ENCODE measurements around the gene FAM170B.

The FAM170B gene

DNA sequence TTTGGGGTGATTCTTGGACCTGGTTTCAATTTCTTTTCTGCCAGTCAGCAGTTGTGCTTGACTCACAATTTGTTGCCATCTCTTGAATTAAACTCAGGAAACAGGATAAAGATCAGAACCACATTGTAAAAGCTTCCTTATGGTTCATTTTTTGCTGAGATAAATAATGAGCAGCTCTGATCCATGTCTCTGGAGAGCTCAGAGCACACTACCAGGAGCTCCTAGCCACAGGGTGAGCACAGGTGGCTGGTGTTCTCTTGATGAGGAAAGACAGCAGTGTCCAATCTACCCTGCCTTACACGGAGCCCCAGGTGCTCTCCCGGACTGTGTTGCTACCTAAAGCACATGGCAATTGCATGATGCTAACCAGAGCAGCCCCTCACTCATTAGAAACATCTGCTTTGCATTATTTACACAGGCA, 17.2 kb upstream of the FAM170B start:
- DNase-seq = no peak

GRCh38 chr10:49150426-49150825, 16.6 kb upstream of the FAM170B start:
- DNase-seq = no peak

DNA sequence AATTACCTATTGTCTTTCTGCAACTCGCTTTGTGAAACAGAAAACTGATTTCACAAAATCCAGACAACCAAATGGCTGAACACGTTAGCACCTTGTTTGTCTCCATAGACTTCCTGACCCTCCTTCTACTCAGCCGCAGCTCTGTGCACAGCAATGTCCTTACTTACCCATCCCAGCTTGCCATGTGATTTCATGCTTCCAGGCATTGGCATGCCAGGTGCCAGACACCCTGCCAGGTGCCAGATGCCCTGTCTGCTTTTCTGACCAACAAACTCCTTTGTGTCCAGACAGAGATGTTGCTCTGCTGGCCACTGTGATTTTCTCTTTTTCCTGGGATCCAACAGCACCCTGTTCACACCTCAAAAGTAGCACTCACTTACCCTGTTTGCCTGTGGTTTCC, 16.1 kb upstream of the FAM170B start:
- DNase-seq = no peak

- no peak for DNase-seq
Observed at GRCh38 chr10:49144058-49144720, 10.4 kb upstream of the FAM170B start.

DNA sequence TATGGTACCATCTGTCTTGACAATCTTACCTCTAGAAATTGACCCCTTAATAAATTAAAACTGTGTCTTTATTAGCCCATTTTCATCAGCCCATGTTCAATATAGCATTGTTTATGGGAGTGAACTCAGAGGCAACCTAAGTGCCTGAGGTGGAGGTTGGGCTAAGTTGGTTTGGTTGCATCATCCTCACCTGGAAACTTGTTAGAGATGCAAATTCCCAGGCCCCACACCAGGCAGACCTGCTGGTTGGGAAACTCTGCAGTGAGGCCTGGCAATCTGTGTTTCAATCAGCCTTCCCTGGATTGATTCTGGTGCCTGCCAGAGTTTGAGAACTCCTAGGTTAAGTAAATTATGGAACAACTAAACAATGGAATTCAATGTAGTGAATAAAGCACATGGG, 9.4 kb upstream of the FAM170B start:
- no peak for DNase-seq

DNA sequence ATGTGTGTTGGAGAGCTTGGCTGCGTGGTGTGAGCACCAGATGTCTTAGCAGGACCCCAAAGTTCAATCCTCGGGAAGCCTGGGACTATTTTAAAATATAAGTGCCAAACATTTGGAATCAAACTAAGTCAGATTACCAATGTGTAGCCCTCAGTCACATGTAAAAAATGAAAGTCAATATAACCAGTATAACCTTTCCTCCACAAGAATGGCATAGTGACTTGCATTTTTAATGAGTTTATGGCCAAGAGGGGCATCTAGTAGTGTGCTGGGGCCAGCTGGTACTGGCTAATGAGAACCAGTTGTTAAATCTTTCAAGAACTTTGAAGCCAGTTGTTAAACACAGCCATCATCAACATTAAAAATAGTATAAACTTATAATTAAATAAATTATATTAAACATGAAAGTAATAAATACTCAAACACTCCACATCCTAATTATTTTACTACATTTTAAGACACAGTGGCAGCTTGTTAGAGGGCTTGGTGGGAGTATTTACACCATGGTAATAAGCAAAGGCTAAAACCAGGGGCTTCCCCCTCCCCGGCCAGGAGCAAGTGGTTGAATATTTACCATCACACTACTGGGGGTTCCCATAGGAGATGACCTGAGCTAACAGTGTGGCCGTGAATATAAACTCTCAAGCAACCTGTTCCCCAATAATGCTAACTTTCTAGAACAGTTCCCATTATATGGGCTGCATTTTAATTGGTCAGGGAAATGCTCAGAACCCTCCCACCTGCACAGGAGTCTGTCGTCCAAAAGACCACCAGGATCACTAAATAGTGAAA, 7.9 kb upstream of the FAM170B start:
- no peak for DNase-seq

GRCh38 chr10:49140304-49141177, 6.7 kb upstream of the FAM170B start:
- no peak for DNase-seq

- peak; percentile 58 for DNase-seq
Observed at GRCh38 chr10:49139846-49140195, 6.0 kb upstream of the FAM170B start.

DNA sequence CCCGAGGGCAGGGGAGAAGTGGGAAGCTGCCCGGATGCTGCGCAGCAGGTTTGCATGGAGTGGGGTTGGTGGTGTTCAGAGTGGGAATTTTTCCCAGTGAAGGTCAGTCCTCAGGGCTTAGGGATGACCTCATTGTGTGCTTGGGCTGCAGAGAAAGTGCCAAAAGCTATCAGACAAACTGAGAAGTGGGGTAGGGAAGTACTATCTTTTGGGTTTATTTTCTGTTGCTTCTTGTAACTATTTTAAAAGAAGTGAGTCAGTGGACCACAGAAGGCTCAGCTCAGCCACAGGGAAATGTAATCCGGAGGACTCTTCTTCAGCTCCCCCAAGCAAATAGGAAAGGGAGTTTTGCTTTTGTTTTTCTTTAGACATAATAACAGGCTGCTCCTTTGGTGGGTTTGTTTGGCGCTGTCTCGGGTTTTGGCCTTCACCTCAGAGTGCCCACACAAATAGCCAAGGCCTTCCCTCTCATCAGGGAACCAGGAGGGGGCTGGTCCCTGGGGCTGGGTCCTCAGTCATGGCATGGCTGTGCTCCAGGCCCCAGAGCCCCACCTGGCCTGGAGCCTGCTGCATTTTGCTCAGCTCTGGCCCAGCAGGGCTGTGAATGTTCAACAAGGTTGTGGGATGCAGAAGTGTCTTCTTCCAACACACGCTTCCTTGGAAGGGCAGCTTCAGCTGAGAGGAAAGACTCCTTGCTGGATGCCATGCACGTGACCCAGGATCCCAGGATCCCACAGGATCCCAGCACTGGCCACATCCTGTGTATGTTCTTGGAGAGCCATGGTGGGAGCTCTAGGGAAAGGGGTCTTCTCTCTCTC, 5.4 kb upstream of the FAM170B start:
- peak; percentile 84 for DNase-seq

GRCh38 chr10:49138361-49138891, 4.6 kb upstream of the FAM170B start:
- no peak for DNase-seq

DNA sequence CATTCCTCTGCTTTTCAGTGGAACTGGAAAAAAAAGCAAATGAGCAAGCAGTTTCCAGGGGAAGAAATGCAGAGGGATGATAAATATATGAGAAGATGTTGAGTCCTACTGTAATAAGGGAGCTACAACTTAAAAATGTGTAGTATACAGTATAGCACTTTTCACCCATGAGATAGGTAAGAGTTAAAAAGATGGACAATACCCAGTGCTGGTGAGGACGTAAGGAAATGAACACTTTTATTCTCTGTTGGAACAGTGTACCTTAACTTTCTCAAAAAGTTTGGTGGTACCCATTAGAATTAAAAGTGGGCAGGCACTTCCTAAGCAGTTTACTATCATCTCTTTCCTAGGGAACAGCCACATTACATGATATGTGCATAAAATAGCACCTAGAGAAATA, 2.7 kb upstream of the FAM170B start:
- DNase-seq = no peak

DNA sequence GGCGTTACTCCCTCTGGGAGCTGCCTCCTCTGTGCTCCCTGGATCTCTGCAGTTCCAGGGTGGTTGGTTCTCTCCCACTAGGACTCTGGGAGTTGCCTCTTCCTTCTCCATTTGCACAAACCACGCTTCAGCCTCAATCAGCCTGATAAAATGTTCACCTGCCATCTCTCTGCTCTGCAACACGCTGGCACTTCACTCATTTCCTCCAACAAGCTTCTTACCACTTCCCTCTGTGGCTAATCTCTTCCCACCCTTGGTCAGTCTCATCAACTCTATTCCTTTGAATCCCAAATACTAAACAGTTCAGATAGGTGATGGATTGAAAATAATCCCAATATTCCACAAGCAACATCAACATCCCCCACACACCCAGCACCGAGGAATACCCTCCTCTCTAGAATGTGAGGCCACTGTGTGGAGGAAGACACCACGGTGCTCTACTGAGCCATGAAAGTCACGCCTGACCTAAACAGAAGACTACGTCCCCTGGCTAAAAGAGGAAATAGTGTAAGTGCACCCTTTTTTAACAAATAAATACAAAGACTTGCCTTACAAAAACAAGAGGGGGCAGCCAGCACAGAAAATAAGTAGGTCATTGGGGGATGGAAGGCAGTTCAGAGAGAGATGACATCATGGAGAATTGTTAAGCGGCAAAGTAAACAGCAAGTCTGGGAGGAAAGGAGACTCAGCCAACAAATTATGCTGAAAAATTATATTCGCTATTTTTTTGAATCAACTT, 1.9 kb upstream of the FAM170B start:
- no peak for DNase-seq

DNA sequence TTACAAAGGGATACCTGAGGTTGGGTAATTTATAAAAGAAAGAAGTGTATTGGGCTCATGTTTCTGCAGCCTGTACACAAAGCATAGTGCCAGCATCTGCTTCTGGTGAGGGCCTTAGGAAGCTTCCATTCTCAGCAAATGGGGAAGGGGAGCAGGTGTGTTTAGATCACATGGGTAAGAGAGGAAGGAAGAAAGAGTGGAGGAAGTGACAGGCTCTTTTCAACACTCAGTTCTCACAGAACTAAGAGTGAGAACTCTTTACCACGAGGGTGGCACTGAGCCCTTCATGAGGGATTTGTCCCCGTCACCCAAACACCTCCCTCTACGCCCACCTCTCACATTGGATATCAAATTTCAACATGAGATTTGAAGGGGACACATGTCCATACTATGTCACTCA, 506 bp upstream of the FAM170B start:
- DNase-seq = no peak

DNA sequence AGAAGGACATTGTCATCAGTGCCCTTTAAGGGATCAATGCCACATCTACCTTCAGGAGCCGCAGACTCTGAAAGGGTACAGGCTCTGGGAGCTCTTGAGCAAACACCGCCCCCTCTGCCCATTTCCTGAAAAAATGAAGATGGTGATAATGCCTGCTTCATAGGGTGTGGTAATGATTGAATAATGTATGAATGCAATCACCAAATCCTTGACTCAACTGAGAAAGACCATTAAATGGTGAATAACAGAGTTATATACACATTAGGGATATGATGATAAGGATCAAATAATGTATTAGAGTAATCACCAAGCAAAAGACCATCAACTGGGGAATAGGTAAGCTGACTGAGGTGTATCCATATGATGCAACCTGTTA, 1.5 kb downstream of the FAM170B start:
- DNase-seq = no peak

- DNase-seq = no peak
Observed at GRCh38 chr10:49131507-49132361, 2.1 kb downstream of the FAM170B start.

DNA sequence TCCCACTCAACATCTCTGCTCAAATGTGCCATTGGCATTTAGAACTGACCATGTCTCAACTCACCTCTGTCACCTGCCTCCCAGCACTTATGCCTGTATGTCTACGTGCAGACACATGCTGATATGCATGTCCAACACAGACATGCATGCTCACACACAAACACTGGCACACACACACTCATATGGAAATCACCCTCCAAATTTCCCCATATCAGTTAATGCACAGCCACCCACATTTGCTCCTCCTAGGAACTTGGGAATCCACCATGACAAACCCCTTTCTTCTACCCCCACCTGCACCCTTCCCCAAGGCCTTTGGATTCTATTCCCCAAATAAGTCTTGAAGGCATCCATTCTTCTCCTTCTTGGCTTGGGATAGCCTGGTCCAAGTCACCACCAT, 4.4 kb downstream of the FAM170B start:
- DNase-seq = no peak

DNA sequence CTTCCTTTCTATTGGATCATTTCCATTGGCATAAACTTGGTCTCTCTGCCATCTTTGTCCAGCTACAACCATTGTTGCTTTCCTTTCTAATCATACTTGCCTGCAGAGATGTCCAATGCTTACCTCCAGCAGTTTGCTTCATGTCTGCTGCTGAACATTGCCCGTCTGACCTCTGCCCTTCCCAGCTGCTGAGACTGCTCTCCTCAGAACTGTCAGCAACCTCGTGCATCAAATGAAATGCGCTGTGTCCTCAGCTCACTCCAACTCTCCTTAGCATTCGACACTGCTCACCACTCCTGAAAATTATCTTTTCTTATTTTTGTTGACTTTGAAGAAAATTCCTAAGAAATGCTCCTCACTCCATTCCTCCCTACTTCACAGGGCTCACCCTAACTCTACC, 5.0 kb downstream of the FAM170B start:
- DNase-seq = no peak

DNA sequence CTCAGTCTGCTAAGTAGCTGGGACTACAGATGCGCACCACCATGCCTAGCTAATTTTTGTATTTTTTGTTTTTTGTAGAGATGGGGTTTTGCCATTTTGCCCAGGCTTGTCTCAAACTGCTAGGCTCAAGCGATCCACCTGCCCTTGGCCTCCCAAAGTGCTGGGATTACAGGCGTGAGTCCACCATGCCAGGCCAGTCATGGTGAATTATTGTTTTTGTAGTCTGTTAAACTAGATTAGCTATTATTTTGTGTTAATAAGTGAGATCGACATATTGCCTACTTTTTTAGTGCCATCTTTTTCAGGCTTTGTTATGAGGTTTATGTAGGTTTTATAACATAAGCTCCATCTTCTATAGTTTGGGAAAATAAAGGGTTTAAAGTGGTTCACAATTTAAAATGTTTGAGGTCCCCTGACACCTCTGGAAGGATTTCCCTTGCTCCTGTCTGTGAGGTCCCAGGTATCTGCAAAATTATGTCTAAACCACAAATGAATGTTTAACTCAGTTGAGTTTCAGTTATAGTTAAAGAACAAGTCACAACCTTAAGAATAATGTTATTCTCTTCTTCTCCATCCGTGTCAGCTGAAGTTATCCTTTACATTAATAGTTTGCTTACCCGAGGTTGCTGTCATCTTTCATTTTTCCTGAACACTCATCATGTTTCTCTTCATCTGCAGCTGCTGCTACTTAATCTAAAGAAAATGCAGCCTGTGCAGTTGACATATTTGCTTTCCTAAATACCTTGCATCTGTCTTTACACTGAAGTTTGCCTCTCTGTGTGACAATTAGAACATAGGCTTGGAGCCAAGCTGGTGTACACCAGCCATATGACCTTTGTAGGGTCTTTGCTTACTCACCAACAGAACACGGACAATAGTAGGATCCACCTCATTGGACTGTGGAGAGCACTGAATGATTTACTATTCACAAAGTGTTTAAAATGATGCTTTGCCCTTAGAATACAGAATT, 9.6 kb downstream of the FAM170B start:
- no peak for DNase-seq

- no peak for DNase-seq
Observed at GRCh38 chr10:49120911-49121310, 12.9 kb downstream of the FAM170B start.

GRCh38 chr10:49119746-49120145, 14.1 kb downstream of the FAM170B start:
- DNase-seq = no peak

Measured in suppressor macrophage treated with lipopolysaccharide for 4 hours (primary cell).